AG09319 (cell line): ENCODE measurements around the gene DLGAP1.
"Not testable (repeated sequence)": the region's sequence is repeated elsewhere in the genome, so short reads cannot be mapped to it uniquely, and the experiment has no call there.

Source experiments
- DNase-seq: peaks from one replicate; pipeline ENCODE4 v3.0.0-alpha.2; 2010; ENCODE audit warnings: low read depth; ENCODE audit errors: extremely low read depth
- TF ChIP-seq, protein P1 (sequence below): IDR thresholded peaks from 2 replicates; pipeline ENCODE4 v1.5.1; 2011; ENCODE audit warnings: low read depth, mild to moderate bottlenecking, inconsistent platforms, low read length, moderate library complexity

Gene DLGAP1

DNA sequence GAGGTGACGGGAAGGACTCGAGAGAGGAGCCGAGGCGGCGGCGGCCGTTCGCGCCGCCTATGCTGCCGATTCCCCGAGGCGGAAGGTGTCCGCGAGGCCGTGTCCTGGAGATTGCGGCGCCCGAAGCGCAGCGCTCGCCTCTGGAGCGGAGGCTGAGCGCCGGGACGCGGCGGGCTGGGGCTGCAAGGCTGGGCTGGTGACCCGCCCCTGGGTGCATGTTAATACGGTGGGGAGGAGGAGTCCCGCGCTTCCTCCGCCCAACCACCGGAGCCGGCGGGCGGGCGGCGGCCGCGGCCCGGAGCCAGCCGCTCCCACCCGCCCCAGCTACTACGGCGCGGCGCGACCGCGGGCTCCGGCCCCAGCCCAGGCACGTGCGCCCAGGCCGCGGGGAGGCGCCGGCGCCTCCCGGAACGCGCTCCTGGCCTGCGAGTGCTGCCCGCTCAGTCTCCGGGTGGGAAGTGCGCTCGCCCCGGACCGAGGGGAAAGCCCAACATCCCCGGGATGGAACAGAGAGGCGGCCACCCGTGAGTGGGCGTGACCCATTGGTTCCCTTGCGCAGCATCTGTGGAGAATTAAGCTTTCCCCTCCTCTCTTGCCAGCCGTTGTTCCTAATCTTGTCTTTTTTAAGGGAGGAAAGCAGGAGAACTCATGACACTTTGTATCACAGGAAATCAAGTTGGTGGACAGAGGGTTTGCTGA lies at the start of gene DLGAP1:
TSS of gene DLGAP1 (minus strand) at position 195 of the 699 bp plus-strand sequence.
- TF ChIP-seq, protein P1, sequence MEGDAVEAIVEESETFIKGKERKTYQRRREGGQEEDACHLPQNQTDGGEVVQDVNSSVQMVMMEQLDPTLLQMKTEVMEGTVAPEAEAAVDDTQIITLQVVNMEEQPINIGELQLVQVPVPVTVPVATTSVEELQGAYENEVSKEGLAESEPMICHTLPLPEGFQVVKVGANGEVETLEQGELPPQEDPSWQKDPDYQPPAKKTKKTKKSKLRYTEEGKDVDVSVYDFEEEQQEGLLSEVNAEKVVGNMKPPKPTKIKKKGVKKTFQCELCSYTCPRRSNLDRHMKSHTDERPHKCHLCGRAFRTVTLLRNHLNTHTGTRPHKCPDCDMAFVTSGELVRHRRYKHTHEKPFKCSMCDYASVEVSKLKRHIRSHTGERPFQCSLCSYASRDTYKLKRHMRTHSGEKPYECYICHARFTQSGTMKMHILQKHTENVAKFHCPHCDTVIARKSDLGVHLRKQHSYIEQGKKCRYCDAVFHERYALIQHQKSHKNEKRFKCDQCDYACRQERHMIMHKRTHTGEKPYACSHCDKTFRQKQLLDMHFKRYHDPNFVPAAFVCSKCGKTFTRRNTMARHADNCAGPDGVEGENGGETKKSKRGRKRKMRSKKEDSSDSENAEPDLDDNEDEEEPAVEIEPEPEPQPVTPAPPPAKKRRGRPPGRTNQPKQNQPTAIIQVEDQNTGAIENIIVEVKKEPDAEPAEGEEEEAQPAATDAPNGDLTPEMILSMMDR = no peak
- DNase-seq = no peak

DNA sequence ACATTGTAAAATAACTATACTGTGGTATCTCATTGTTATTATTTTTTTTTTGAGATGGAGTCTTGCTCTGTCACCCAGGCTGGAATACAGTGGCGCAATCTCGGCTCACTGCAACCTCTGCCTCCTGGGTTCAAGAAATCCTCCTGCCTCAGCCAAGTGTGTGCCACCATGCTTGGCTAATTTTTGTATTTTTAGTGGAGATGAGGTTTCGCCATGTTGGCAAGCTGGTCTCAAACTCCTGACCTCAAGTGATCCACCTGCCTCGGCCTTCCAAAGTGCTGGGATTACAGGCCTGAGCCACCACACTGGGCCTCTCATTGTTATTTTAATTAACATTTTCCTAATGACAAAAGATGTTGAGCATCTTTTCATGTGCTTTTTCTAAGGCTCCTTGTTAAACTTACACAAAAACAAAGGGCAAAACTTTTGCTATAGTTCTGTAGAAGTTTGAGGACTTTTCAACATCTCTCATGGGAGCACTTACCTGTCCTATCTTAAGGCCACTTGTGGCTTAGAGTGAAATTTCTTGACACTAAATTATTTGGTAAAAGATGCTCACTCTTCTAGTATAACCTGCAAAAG lies 39.7 kb upstream of the DLGAP1 start:
- DNase-seq = not testable (repeated sequence)

DNA sequence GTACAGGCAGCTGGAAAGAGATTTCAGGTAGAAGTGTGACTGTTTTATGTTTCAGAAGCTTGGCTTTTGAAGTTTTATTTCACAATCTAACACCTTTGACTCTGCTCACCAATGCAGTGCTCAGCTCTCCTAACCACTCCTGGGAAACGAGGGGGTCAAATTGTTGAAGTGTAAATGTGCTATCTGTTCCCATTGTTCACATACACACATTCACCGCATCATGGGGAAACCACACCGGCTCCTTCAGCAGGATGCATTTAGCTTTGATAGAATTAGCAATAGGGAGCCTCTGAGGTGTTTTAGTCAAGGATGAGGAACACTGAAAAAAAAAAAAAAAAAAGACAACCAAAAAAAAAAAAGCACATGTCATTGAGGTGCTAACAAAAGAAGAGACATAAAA lies 13.4 kb upstream of the DLGAP1 start:
- DNase-seq = no peak
- TF ChIP-seq, protein P1 = no peak

DNA sequence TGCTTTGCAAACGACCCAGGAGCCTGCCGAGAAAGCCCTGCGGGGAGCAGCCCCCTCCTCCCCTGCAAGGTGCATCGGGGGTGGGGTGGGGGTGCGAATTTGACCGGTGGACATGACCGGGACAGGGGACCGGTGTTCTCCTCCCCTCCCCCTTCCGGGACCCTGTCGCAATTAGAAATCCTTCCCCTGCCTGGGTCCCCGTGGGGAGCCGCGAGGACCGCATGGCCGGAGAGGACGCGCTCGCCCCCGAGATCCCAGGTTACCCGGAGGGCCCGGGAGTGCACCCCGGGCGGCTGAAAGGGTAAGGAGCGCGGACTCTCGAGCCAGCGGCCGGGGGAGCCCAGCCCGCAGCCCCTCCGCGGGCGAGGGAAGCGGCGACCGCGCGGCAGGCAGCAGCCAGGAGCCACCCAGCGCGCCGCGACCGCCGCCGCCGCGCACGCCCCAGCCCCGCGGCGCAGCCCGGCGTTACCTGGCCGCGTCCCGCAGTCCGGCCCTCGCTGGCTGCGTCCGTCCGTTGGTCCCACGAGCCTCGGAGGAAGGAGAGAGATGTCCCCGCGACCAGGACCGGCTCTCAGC lies 482 bp downstream of the DLGAP1 start:
- DNase-seq = no peak

DNA sequence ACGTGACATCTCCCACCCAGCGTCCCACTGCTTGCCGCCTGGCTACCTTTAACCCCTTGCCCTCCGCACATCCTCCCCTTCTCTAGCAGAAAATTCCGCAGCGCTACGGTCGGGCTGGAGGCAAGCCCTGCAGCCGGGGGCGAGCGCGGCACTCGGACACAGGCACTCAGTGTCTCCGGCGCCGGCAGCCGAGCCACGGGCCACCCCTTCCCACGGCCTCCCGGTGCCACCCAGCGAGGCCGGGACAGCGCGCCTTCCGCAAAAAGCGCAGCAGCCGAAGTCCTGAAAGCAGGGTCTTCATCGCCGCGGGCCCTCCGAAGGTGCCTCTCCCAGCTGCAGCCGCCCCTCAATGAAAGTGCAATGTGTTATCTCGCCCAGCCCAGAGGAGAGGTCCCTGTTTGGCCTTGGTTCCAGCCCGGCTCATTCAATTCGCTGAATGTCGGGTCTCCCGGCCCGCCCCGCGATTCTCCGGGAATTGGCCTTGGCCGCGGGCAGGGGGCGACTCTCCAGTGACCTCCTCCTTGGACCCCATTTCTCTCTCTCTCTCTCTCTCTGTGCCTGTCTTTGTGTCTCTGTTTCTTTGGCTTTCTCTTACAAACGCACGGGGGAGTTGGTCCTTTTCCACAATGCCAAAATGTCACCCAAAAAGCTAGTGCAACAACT lies 1.1 kb downstream of the DLGAP1 start:
- DNase-seq = no peak

More for the DNA sequence above, 482 bp downstream of the DLGAP1 start:
- TF ChIP-seq, protein P1 = no peak

DNA sequence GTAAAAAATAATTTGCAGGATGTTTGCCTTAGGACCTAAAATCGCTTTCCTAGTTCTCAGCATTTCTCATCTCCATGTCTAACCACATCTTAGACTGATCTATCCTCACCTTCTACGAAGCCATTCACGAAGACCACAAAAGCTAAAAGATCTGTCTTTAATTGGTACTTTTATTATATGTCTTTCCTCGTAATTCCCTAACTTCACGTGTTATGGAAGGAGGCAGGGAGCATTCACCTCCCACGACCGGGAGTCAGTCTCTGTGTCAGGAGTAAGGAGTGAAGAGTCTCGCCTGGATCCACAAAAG lies 1.6 kb downstream of the DLGAP1 start:
- no peak for DNase-seq
- TF ChIP-seq, protein P1 = no peak

More for the DNA sequence above, 1.1 kb downstream of the DLGAP1 start:
- TF ChIP-seq, protein P1 = no peak

DNA sequence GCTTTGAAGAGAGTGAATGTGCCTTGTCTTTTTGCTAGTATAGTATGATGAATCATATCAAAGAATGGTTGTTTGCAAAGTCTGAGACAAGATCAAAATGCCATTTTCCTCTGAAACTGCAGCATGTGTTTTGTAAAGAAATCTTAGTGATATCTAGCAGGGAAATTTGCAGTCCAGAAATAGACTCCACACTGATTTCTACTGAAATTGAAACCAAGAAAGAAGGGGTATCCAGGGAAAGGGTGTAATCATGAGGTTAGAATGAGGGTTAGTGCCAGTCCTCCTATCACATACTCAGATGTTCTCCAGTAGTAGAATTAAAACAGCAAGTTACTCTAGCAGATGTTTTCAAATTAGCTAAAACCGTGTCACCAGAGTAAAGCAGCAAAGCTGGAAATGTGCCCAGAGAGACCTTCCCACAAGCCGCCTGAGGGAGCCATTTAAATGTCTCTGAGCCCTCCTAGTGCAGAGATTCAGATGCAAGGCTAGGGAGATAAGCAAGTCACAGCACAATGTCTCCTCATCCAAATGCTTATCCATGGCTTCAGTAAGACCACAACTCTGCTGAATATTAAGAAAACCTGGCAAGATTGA lies 4.9 kb downstream of the DLGAP1 start:
- TF ChIP-seq, protein P1 = no peak
- DNase-seq = no peak
